ENCODE data around the gene FGFR1OP2. TPM values are rescaled to one million over a fixed set of nuclear protein-coding genes. Genes with fewer than 3 reads are reported as not detected.

FGFR1OP2 gene
- total and polyA plus RNA-seq, 2 of the 8 experiments (the other 6 are each of a cell fraction or from before 2014, with no cell fraction given), result 8.8 to 34.4 TPM

DNA sequence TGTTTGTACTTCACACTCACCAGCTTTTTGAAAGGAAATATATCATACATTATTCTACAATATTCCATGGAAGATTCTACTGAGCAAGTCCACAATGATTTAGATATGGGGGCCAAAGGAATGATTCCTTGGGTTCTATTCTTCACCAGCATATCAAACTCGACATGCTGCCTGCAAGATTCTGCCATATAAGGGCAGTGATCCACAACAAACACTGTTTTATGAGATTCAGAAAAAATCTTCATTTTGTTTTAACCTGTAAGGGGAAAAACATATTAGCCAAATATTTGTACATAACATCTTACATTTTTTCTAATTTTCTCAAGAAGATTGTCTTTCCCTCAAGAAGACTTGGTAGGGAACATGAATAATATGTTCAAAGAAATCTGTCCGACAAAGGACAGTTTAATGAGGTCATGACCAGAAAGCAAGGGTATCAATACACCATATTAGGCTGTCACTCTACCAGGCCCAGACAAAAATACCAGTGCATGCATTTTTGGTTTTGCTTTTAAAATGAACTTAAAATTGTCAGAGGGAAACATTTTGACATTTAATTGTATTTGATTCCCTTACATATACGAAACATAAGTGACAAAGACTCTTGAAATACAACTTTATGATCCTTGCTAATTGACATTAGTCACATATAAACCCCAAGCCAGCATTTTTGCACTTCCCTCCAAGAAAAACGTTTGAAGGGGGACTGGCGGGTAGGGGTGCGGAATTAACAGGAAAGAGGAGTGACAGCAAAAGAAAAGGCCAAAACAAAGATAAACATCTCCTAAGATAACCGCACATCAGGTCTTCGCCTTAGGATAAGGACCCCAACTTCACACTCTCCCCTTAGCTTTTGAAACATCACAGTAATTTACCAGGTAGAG lies 1.5 kb upstream of the FGFR1OP2 start:
- H2BK120ac ChIP-seq (replicated peaks; ENCODE audit: low read depth, low read length), result no peak overlapping the region
- no peak overlapping the region for H2BK15ac ChIP-seq (ENCODE audit: low read length)
- no peak overlapping the region for H4K8ac ChIP-seq (ENCODE audit: extremely low read depth, insufficient read depth, low read length)
- H3K18ac ChIP-seq (ENCODE audit: extremely low read depth, low read length), result no peak overlapping the region
- ChIA-PET POLR2A (ENCODE audit: partially characterized antibody) (interaction anchor here (1.0 to 1.4 kb wide), 2 partner anchors 10 to 18 kb away, joined by 3 read pairs; no protein-coding TSS in a partner anchor), CTCF (ENCODE audit: partially characterized antibody) (no interaction called here)
- no peak overlapping the region for H4K91ac ChIP-seq (replicated peaks; ENCODE audit: insufficient read length, low read length)
- H3K79me1 ChIP-seq (ENCODE audit: low read depth, low read length), result peaks cover under 1% of the 10 kb centered on the region; the same call in 1 of the 2 replicates
- no peak overlapping the region for H3K23ac ChIP-seq (ENCODE audit: insufficient read length)
- DNase-seq (ENCODE audit: low read depth in 1 of 2, low spot score in 2 of 2) (no peak), FAIRE-seq (no peak)
- peak overlapping the region; percentile 92; the same call in 1 of the 2 replicates for H2AFZ ChIP-seq (ENCODE audit: low read length)
- H4K5ac ChIP-seq (ENCODE audit: insufficient read length, low read depth, low read length), result no peak overlapping the region
- H2BK5ac ChIP-seq (ENCODE audit: low read depth, low read length), result no peak overlapping the region
- no peak overlapping the region for H3K56ac ChIP-seq (replicated peaks; ENCODE audit: insufficient read length, low read depth, low read length)
- H2BK20ac ChIP-seq (ENCODE audit: low read length), result no peak overlapping the region
- no peak overlapping the region for H3K27ac ChIP-seq (ENCODE audit: low read depth, low read length)
- H3K4me2 ChIP-seq (ENCODE audit: insufficient read depth in 1 of 2, low read depth in 2 of 2, low read length in 2 of 2), result peak overlapping the region; percentile 63 to 90
- no peaks in the 10 kb centered on the region for H3K27me3 ChIP-seq (replicated peaks in 1 of 4; ENCODE audit: control insufficient read depth in 3 of 4, extremely low read depth in 1 of 4, insufficient read depth in 3 of 4, low read length in 3 of 4)
- no peak overlapping the region for H2BK12ac ChIP-seq (ENCODE audit: low read depth, low read length)
- H3K4me3 ChIP-seq (ENCODE audit: extremely low read depth in 1 of 4, insufficient read depth in 2 of 4, low read depth in 3 of 4, low read length in 4 of 4), result peak overlapping the region; percentile 93 to 97 (median 96)
- H3K79me2 ChIP-seq (ENCODE audit: control insufficient read depth in 1 of 2, insufficient read depth in 2 of 2, low read length in 2 of 2), result peaks cover 5 to 71% of the 10 kb centered on the region in 2 experiments; a peak in 3 of 4 replicates
- peaks cover 0 to 5% (median 3%) of the 10 kb centered on the region in 4 experiments; a peak in 6 of 7 replicates for H3K4me1 ChIP-seq (replicated peaks in 1 of 4; ENCODE audit: control insufficient read depth in 3 of 4, insufficient read depth in 4 of 4, low read length in 3 of 4)
- H3K14ac ChIP-seq (ENCODE audit: insufficient read length), result no peak overlapping the region
- no peak overlapping the region for H3K4ac ChIP-seq (replicated peaks; ENCODE audit: insufficient read length, low read depth, low read length)
- 33% methylated on average over 8 of the region's 8 CpGs; no CpG with 5 or more reads in 1 of the 2 experiments for WGBS, 2 experiments (ENCODE audit: extremely low coverage in 1 of 2, insufficient coverage in 1 of 2, insufficient read length in 1 of 2, insufficient replicate concordance in 2 of 2, low coverage in 1 of 2, low lambda C conversion rate in 2 of 2, missing lambda C conversion rate in 1 of 2)
- peak overlapping the region; percentile 35 to 97 (median 48); a peak in 6 of 7 replicates for H3K9ac ChIP-seq (replicated peaks in 1 of 4; ENCODE audit: extremely low read depth in 1 of 4, low read depth in 3 of 4, low read length in 3 of 4)
- no peaks in the 10 kb centered on the region for H3K9me3 ChIP-seq (ENCODE audit: insufficient read depth in 2 of 2, low read depth in 1 of 2, low read length in 1 of 2)
- H2AK5ac ChIP-seq (ENCODE audit: low read depth, low read length), result no peak overlapping the region
- H3K23me2 ChIP-seq (ENCODE audit: low read depth, low read length), result peaks cover 5% of the 10 kb centered on the region
- peaks cover 4% of the 10 kb centered on the region in 2 experiments for H4K20me1 ChIP-seq (replicated peaks in 1 of 2; ENCODE audit: control insufficient read depth in 1 of 2, insufficient read depth in 2 of 2, low read length in 2 of 2)
- peaks cover 0 to 6% (median 3%) of the 10 kb centered on the region in 4 experiments; a peak in 4 of 8 replicates for H3K36me3 ChIP-seq (ENCODE audit: control insufficient read depth in 2 of 4, insufficient read depth in 4 of 4, low read length in 3 of 4)
- TF ChIP-seq YY1 (IDR thresholded peaks at IDR 0.05; ENCODE audit: low read depth, low read length) (no peak), CBX5 (IDR thresholded peaks at IDR 0.05; ENCODE audit: low read depth, low read length) (no peak), FOSL1 (IDR thresholded peaks at IDR 0.05; ENCODE audit: insufficient read depth, low read depth, low read length) (no peak), SAP30 (IDR thresholded peaks at IDR 0.05; ENCODE audit: insufficient read depth, insufficient replicate concordance, low read length) (no peak), CREB1 (IDR thresholded peaks at IDR 0.05) (no peak), TCF12 (IDR thresholded peaks at IDR 0.05; ENCODE audit: low read depth, low read length) (no peak), TEAD4 (IDR thresholded peaks at IDR 0.05; ENCODE audit: low read depth, low read length) (no peak), BACH1 (IDR thresholded peaks at IDR 0.05; ENCODE audit: low read length) (no peak), ASH2L (IDR thresholded peaks at IDR 0.05; ENCODE audit: low read length) (no peak)
- TF ChIP-seq, protein P1, sequence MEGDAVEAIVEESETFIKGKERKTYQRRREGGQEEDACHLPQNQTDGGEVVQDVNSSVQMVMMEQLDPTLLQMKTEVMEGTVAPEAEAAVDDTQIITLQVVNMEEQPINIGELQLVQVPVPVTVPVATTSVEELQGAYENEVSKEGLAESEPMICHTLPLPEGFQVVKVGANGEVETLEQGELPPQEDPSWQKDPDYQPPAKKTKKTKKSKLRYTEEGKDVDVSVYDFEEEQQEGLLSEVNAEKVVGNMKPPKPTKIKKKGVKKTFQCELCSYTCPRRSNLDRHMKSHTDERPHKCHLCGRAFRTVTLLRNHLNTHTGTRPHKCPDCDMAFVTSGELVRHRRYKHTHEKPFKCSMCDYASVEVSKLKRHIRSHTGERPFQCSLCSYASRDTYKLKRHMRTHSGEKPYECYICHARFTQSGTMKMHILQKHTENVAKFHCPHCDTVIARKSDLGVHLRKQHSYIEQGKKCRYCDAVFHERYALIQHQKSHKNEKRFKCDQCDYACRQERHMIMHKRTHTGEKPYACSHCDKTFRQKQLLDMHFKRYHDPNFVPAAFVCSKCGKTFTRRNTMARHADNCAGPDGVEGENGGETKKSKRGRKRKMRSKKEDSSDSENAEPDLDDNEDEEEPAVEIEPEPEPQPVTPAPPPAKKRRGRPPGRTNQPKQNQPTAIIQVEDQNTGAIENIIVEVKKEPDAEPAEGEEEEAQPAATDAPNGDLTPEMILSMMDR (IDR thresholded peaks at IDR 0.05; ENCODE audit: control extremely low read depth in 1 of 3, insufficient read depth in 1 of 3, low read depth in 1 of 3, low read length in 3 of 3), result no peak
